RKO (cell line): ENCODE data around the gene U2AF2.

ENCODE experiments used
- DNase-seq: peaks from one replicate; pipeline ENCODE4 v3.0.0-alpha.2; 2016; ENCODE audit warnings: low spot score

The U2AF2 gene

DNA sequence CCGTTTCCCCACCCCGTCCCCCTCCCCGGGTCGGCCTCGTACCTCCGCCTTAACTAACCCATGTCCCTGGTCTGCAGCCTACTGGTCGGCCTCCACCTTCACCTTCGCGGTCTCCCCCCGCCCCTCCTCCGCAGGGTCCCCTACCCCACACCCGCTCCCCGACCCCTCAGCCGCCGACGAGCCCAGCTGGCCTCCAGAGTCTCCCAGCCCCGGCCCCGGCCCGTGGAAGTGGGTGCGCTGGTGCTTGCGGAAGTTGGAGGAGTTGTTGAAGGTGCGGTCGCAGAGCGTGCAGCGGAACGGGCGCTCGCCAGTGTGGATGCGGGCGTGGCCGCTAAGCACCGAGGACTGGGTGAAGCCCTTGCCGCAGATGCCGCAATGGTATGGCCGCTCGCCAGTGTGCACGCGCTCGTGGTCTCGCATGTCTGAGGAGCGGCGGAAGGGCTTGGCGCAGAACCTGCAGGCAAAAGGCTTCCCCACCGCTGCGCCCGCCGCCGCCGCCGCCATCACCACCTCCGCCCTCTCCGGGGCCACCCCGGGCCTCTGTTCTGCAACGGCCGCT, 33.1 kb upstream of the U2AF2 start:
- no peak for DNase-seq

DNA sequence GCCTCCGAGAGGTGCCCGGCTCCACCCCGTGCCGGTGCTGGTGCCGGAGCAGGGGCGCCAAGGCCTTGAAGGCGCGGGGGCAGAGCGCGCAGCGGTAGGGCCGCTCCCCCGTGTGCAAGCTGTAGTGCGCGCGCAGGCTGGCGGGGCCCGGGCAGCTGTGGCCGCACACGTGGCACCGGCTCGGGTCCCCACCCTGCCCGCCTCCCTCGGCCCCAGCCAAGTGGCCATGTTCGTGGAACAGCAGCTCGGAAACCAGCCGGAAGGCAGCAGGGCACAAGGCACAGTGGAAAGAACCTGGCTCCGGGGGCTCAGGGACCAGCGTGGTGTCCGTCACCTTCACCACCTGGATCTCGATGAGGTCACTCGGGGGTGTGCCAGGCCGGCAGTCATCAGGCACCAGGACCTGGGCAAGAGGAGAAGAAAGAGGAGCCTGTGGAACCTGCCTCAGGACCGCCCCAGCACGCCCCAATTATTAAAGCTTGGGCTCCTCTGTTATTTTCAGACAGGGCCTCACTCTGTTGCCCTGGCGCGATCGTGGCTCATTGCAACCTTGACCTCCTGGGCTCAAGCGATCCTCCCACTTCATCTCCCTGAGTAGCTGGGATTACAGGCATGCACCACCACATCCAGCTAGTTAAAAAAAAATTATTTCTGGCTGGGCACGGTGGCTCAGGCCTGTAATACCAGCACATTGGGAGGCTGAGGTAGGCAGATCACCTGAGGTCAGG, 32.4 kb upstream of the U2AF2 start:
- DNase-seq: no peak

DNA sequence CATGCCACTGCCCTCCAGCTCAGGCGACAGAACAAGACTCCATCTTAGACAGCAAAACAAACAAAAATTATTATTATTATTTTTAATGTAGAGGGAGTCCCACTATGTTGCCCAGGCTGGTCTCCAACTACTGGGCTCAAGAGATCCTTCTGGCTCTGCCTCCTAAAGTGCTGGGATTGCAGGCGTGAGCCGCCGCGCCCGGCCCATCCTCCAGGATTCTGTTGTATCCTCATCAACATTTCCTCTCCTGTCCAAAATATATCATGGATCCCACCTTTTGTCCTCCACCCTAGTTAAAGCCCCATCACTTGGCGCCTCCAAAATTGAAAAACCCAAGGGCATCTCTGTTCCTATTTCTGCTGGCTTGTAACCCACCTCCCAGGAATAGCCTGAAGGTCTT, 31.7 kb upstream of the U2AF2 start:
- DNase-seq: no peak

DNA sequence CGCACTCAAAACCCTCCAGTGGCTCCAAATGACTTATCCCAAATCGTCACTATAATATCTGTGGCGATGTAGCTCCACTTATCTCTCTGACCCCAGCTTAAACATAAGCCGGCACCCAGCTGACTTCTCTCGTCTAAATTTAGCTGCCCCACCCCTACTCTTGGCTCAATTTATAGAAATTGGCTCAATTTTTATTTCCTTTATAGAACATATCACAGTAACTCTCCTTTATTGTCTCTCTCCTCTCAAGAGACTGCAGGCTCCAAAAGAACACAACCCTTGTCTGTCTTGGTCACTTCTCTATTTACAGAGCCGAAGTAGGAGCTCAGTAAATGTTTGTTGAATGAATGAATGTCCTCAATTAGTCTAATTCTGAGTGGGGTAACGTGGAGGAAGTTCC, 31.3 kb upstream of the U2AF2 start:
- DNase-seq: no peak

DNA sequence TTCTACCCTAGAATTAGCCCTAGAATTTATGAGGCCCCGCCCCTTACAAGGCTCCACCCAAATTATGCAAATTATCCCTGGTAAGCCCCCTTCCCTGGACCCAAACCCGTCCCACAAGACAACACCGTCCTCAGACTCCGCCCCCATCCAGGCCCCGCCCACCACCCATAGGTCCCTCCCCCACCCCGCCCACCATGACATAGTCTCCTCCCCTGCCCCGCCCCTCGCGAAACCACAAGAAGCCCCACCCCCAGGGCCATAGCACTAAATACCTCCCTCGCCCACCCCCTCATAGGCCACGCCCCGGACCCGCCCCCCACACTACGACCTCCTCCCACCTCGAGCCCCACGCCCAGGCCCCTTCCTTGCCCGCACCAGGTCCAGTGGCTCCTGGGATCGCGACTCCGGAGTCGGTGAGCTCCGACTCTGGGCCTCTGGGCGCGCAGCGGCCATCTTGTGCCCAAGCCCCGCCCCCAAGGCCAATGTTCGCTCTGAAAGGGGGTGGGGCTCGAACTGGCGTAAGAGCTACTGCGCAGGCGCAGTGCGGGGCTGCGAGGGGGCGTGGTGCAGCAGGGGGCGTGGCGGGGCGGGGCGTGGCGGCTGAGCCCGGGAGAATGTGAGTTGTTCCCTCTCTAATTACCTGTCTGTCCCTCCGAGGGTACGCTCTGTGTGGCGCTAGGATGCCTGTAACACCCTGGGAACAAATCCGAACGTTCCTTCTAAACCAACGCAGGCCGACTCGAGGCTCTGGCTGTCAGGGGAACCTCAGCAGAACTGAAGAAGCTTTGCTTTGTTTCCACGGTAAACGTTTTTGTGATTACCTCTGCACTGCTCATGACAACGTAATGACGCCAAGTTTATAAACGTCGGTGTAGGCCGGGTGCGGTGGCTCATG, 30.5 kb upstream of the U2AF2 start, which contains the start of gene ZNF784:
Gene ZNF784 (minus strand): TSS at position 458 of the 895 bp plus-strand sequence. CDS start 5 bp downstream, at position 453.
- peak; percentile 90 for DNase-seq

DNA sequence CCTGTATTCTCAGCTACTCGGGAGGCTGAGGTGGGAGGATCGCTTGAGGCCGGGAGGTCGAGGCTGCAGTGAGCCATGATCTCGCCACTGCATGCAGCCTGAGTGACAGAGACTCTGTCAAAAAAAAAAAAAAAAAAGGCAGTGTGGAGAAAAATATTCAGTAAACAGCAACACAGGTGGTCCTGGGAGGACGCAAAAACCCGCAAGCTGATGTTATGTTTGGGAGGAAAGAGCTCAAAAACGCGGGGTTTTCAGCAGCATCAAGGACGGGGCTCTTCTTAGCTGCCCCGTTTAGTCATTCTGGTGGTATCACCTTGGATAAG, 29.9 kb upstream of the U2AF2 start:
- no peak for DNase-seq

DNA sequence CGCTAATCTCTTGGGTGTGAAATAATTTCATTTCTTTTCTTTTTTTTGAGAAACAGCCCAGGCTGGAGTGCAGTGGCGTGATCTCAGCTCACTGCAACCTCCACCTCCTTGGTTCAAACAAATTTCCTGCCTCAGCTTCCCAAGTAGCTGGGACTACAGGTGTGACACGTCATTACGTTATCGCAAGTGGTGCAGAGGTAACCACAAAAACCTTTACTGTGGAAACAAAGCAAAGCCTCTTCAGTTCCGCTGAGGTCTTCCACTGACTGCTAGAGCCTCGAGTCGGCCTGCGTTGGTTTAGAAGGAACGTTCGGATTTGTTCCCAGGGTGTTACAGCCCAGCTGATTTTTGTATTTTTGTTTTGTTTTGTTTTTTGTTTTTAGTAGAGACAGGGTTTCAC, 28.5 kb upstream of the U2AF2 start:
- no peak for DNase-seq

DNA sequence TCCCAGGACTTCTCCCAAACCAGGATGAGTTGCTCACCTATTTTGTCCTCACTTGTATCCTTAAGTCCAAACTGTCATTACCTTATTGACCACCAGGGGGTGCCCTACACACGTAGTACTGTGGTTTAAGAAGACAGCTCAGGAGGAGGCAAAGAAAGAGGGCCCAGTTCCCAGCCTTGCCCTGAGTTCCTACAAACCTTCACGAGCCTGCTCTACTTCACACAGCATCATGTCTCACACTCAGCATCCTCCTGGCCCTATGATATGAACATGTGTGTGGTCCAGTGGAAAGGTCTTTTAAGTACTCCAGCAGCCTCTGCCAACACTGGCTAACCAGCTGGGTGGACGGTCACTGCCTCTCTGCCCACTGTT, 22.4 kb upstream of the U2AF2 start:
- peak; percentile 93 for DNase-seq

DNA sequence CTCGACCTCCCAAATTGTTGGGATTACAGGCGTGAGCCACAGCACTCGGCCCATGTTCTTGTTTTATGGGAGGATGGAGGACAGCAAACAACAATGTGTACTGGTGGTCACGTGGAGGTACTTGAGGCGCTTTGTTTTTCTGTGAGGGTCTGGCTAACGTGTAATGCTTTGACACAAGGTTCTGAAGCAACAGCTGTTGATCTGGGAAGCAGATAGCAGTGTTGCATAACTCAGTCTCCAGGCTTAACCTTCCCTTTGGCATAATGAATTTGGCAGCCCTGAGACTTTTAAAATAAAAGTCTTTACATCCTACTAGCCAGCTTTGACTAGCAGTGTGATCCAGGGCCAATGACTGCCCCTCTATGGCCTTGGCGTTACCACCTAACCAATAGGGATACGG, 21.0 kb upstream of the U2AF2 start:
- no peak for DNase-seq

DNA sequence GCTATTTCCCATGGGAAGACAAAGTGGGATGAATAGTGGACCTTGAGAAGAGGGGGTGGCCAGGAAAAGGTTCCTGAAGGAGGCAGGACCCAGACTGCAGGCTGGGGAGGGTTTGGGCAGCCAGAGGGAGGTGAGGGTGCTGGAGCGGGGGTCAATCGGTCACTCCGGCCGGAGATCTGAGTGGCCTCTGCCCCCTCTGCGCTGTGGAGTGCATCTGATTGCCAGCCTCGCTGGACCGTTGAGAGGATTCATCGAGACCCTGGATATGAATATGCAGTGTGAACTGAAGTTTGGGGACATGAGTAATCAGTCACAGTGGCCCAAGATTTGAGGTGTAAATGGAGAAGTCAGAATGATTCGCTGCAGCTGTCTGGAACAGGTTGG, 19.5 kb upstream of the U2AF2 start:
- DNase-seq: peak; percentile 58

DNA sequence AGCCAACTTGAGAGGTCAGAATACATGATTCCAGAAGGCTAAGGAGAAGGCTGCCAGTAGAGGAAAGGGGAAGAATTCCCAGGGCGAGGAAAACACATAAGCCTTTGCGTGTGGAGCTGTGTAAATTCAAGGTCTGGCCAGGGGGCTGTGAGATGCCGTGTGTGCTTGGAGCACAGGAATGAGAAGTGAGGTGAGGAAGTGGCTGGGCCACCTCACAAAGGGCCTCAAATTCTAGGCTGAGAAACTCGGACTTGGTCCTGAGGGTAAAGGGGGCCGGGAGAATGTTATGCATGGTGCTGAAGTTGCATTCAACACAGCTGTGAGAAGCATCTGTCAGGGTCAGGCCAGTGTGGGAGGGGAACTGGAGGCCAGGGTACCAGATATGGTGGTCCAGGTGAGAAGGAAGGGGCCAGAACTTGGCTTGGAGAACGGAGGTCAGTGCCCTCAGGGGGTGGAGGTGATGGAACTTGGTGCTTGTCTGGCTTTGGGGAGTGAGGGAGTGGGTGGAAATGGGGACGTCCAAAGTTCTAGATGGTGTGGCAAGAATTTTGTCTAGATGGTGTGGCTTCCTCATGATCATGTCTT, 18.9 kb upstream of the U2AF2 start:
- DNase-seq: no peak

DNA sequence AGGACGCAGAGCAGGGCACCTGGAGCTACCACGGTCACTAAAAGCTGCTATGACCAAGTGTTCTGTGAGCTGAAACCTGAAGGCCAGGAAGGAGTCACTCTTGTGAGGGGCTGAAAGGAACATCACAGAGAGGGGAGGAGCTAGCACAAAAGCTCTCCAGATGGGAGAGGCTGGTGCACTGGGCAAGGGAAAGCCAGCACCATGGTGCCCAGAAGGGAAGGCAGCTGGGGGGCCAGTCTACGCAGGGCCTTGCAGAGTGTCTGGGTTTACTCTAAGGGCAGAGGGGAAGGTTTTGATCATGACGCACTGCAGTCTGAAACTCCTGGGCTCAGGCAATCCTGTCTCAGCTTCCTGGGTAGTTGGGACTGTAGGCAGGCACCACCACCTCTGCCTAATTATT, 18.1 kb upstream of the U2AF2 start:
- no peak for DNase-seq

DNA sequence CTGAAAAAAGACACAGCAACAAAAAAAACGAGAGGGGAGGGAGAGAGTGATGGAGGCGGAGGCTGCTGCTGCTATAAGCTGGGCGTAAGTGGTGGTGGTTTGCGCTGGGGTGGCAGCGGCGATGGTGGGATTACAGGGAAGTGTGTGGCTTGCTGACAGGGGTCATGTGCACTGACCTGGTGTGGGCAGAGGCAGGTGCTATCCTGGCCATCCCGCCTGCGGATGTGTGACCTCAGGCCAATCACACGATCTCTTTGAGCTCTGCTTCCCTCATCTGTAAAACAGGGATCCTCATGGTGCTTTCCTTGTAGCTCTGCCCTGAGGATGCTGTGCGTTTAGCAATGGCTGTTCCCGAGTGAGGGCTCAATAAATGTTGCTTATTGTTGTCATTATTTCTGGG, 17.3 kb upstream of the U2AF2 start:
- no peak for DNase-seq

DNA sequence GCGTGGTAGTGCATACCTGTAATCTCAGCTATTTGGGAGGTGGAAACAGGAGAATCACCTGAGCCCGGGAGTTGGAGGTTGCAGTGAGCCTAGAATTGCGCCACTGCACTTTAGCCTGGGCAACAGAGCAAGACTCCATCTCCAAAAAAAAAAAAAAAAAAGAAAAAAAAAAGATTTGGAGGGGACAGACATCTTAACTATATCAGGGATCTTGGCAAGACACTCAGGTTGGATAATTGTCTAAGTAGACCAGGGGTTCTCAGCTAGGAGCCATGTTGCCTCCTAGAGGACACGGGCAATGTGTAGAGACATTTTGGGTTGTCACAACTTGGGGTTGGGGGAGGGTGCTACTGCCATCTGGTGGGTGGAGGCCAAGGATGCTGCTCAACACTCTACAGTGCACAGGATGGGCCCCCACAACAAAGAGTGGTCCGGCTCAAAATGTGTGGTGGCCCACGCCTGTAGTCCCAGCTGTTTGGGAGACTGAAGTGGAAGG, 15.9 kb upstream of the U2AF2 start:
- DNase-seq: peak; percentile 83

DNA sequence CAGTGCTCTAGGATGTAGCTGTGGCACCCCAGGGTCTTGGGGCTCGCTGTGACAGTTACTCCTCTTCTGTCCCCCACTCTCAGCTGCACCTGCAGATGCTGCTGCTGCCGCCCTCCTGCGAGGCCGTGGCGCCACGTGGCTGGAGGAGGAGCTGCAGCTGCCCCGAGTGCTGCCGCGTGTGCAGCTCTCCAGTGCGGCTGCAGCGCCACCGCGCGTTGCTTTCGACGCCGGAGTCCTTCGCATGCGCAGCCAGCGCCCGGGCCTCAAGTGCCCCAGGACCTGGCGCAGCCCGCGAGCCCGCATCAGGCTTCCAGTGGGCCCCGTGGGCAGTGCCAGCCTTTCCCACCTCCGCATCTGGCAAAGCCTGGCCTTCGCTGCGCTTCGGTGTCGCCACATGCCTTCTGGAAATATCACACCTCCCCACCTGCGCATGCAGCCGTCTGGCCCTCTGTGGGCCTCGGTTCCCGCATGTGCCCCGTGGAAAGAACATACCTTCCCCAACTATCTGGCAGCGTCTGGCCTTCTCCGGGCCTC, 14.7 kb upstream of the U2AF2 start:
- no peak for DNase-seq

DNA sequence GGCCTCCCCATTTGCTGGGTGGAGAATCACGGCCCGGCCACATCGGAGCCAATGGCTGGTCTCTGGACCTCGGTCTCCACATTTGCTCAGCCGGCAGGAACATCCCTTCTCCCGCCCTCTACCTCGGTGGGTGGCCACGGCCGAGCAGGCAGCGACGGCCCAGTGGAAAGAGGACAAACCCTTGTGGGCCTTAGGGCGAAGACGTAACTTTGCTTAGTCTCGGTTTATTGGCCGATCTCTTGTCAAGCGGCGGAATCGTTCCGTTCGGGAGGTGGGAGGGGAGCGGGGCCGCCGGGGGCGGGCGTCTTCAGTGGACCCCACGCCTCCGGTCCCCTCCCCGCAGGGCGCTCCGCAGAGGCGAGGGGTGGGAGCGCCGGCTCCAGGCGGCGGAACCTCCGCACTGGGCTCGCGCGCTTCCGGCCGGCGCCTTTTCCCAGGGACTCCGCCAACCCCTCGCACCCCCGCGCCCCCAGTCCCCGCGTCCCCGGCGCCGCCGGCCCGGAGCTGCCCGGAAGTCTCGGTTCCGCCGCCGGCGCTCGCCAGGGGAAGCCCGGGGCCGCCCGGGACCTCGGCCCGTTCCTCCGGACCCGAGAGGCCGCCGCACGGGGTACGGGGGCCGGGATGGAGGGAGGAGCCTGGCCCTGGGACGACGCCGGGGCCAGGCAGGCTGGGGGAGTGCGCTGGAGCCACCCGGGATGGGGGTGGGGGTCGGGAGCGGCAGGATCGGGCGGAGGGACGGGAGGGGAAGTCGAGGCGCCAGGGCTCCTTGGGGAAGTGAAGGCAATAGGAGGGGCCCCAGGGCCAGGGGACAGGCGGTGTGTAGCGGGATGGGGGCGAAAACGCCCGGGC, 14.0 kb upstream of the U2AF2 start, which contains the start of gene ZNF580:
Gene ZNF580 (plus strand): TSS at position 426 of the 849 bp plus-strand sequence. CDS start 1,507 bp downstream, outside the sequence.
- DNase-seq: peak; percentile 68

DNA sequence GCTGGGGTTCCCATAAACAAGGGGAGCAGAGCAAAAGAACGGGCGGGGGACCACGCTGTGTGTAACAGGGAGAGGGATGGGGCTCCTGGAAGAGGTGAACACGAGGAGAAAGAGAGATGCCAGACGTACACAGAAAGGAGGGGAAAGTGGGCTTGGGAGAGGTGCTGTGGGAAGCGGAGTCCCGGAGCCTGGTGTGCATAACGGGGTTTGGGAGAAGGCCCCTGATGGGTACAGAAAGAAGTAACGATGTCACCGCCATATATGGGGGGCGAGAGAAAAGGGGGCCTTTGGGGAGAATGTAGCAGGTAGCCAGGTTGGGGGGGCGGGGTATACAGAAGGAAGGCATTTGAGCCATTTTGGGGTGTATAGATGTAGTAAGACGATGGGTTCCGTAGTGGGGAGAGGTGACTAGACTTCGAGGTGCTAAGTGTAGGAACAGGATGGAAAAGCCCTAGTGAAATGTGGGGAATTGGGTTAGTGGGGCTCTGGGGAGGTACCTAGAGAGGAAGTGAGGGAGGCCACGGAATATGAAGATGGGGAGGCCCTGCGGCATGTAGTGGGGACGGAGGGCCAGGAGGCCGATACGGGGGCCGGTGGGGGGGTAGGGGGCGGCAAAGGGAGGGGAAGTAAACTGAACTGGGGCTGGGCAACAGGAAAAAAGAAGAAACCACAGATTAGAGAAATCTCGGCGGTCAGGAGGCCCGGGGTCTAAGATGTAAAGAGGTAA, 13.2 kb upstream of the U2AF2 start:
- DNase-seq: peak; percentile 64

DNA sequence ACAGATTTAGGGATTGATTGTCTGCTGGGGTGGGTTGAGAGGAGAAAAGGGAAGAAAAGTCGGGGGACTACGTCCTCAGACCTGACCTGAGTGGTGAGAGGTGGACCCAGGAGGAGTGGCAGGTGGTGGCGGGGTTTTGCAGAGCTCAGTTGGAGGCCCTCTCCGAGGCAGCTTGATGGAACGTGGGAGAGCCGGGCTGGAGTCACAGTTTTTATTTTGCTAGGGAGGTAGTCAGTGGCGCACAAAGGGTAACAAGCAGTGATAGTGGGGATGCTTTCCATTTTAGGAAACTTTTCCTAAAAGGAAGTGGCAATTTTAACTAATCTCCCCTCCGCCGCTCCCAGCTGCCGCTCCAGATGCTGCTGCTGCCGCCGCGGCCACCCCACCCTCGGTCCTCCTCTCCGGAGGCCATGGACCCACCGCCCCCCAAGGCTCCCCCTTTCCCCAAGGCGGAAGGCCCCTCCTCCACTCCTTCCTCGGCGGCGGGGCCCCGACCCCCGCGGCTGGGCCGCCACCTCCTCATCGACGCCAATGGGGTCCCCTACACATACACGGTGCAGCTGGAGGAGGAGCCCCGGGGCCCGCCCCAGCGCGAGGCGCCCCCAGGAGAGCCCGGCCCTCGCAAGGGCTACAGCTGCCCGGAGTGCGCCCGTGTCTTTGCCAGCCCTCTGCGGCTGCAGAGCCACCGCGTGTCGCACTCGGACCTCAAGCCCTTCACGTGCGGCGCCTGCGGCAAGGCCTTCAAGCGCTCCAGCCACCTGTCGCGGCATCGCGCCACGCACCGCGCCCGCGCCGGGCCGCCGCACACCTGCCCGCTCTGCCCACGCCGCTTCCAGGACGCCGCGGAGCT, 12.5 kb upstream of the U2AF2 start:
- no peak for DNase-seq

DNA sequence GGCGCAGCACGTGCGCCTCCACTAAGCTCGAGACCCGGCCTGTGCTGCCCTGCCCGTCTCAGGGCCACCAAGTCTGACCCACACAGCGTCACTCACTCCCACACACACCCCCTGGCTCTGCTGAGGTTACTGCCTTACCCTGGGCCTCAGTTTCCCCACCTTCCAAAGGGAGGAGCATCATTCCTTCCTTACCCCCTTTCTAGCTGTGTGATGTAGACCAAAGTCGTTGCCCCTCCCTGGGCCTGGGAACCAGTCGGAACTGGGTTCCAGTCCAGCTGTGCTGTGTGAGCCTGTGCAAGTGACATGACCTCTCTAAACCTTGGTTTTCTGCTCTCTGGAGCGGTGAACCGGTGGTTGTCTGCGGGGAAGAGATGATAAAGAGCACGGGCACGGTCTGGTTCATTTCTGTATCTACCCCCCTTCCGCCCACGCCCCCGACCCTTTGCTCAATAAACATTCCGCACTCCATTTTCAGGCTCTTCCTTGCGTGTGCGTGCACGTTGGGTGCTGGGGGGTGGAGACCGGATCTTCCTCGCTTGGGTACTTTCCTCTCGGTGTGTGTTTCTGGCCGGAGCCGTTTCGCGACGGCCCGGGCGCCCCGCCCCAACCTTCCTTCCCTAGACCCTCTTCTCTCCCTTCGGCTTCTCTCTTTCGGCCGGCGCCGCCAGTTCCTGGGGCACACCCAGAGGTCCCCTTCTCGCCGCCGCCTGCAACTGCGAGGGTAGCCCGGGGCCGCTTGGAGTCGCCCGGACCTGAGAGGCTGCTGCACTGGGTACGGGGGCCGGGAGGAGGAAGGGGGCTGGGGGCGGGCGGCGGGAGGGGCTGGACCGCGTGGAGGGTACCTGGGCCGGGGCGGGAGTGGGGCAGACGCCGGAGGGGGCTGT, 11.6 kb upstream of the U2AF2 start, which contains the start of gene ZNF581:
Gene ZNF581 (plus strand): TSS at position 647 of the 884 bp plus-strand sequence. CDS start 923 bp downstream, outside the sequence.
- peak; percentile 84 for DNase-seq
